GM19099 (cell line): ENCODE results near the gene KASH5.

Source experiments
- POLR2A ChIP-seq: IDR thresholded peaks from 3 replicates; pipeline ENCODE4 v1.6.1; 2011; ENCODE audit warnings: low read depth; ENCODE audit not compliant: insufficient read length; ENCODE audit errors: extremely low read depth

The KASH5 gene

GRCh38 chr19:49465371-49465770 lies 77.3 kb downstream of the KASH5 start:
- TF ChIP-seq POLR2A = no peak
